Loucy (cell line): ENCODE results near the gene SLC25A12.

Experiments used
- H2AFZ ChIP-seq: fragments of 200-600 bp; sonication (generic); 2 replicates; pipeline ENCODE4 v1.6.0; 2016; ENCODE audit warnings: antibody characterized with exemption, mild to moderate bottlenecking, low read length, moderate library complexity
- H3F3A ChIP-seq: fragments of 200-600 bp; 2 replicates; pipeline ENCODE4 v1.6.0; 2016; ENCODE audit warnings: antibody characterized with exemption, low read depth, mild to moderate bottlenecking
- H3K27me3 ChIP-seq: fragments of 200-600 bp; sonication (generic); 2 replicates; pipeline ENCODE4 v1.6.1; 2014; ENCODE audit warnings: low read length, mild to moderate bottlenecking; ENCODE audit not compliant: insufficient read depth, poor library complexity, severe bottlenecking
- H3K36me3 ChIP-seq: fragments of 200-600 bp; sonication (generic); 2 replicates; pipeline ENCODE4 v1.6.1; 2016; ENCODE audit warnings: low read length; ENCODE audit not compliant: insufficient read depth
- H3K4me1 ChIP-seq: fragments of 200-600 bp; sonication (generic); 2 replicates; pipeline ENCODE4 v1.5.1; 2014; ENCODE audit warnings: low read length, mild to moderate bottlenecking; ENCODE audit not compliant: insufficient read depth, poor library complexity, severe bottlenecking
- H3K4me2 ChIP-seq: fragments of 200-600 bp; sonication (generic); 2 replicates; pipeline ENCODE4 v1.6.0; 2014; ENCODE audit warnings: antibody characterized with exemption, low read length, low read depth, mild to moderate bottlenecking; ENCODE audit not compliant: poor library complexity, severe bottlenecking
- H3K4me3 ChIP-seq: fragments of 200-600 bp; sonication (generic); 2 replicates; pipeline ENCODE4 v1.5.1; 2014; ENCODE audit warnings: low read length, mild to moderate bottlenecking, mixed read lengths; ENCODE audit not compliant: poor library complexity, severe bottlenecking
- H3K79me2 ChIP-seq: fragments of 200-600 bp; sonication (generic); 2 replicates; pipeline ENCODE4 v1.6.1; 2014; ENCODE audit warnings: low read length; ENCODE audit not compliant: insufficient read depth
- H3K9ac ChIP-seq: fragments of 200-600 bp; sonication (generic); 2 replicates; pipeline ENCODE4 v1.6.0; 2014; ENCODE audit warnings: mild to moderate bottlenecking, low read depth, low read length, moderate library complexity; ENCODE audit not compliant: poor library complexity, severe bottlenecking
- H3K9me2 ChIP-seq: fragments of 200-600 bp; sonication (generic); replicated peaks from 2 replicates; pipeline ENCODE4 v1.6.1; 2016; ENCODE audit warnings: low read depth, low read length, mixed read lengths
- H3K9me3 ChIP-seq: fragments of 200-600 bp; sonication (generic); 2 replicates; pipeline ENCODE4 v1.6.1; 2014; ENCODE audit warnings: mild to moderate bottlenecking, antibody characterized with exemption, low read length, low read depth; ENCODE audit not compliant: insufficient read depth
- H4K20me1 ChIP-seq: fragments of 200-600 bp; sonication (generic); 2 replicates; pipeline ENCODE4 v1.6.0; 2014; ENCODE audit warnings: antibody characterized with exemption, low read length, mild to moderate bottlenecking; ENCODE audit not compliant: insufficient read depth, poor library complexity, severe bottlenecking
- CTCF ChIP-seq: fragments of 200-600 bp; sonication (generic); conservative IDR thresholded peaks from 2 replicates; pipeline ENCODE4 v1.5.1; 2014; ENCODE audit warnings: mild to moderate bottlenecking, antibody characterized with exemption, low read length
- EZH2phosphoT487 ChIP-seq: fragments of 200-600 bp; IDR thresholded peaks from 2 replicates; pipeline ENCODE4 v1.6.1; 2018; ENCODE audit warnings: antibody characterized with exemption, mild to moderate bottlenecking, moderate library complexity, borderline replicate concordance

SLC25A12 gene

DNA sequence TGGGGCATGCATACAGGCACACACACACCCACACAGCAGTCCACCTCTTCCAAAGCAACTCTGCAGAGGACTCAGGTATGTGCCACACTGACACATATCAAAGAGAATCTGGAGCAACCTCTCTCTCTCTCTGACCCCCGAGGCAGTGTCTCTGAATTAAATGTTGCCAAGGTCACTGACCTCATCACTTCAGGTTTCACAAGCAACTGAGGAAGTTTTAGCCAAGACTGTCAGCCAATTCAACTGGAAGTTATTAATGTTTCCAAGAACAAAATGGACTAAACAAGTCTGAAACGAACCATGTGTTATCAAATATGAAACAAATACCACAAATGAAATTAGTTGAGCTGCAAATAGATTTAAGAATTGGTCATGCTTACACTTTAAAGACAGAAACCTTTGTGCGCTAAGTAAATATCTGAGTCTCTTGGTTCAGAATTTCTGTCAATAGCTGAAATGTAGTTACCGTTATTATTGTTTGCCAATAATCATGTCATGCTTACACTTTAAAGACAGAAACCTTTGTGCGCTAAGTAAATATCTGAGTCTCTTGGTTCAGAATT lies 86.1 kb downstream of the SLC25A12 start:
- Histone ChIP-seq H4K20me1 (no peaks in the 10 kb centered on the region), H2AFZ (no peak overlapping the region), H3K9me3 (no peaks in the 10 kb centered on the region), H3F3A (no peaks in the 10 kb centered on the region), H3K27me3 (no peaks in the 10 kb centered on the region), H3K36me3 (peaks cover 18% of the 10 kb centered on the region; the same call in 1 of the 2 replicates), H3K9me2 (no peaks in the 10 kb centered on the region), H3K9ac (no peak overlapping the region), H3K79me2 (no peaks in the 10 kb centered on the region), H3K4me3 (no peak overlapping the region), H3K4me1 (no peaks in the 10 kb centered on the region), H3K4me2 (no peak overlapping the region)
- TF ChIP-seq EZH2phosphoT487, result no peak
- no peak for TF ChIP-seq CTCF

DNA sequence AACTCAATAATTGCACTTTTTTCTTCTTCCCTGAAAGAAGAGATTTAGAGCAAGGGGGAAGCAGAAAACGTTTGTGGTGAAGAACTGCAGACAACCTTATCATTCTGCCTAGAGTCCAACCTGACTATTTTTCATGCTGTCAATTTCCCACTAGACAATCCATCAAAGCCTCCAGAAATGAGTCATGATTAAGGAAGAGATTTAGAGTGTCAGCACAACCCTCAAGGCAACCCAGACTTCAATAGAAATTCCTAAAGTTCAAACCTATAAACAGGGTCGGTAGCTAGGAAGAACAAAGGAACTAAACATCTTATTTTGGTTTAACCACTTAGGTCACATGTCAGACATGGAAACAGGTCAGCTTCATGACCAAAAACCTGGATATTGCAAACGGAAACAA lies 86.9 kb downstream of the SLC25A12 start:
- Histone ChIP-seq H3K4me1 (no peaks in the 10 kb centered on the region), H3K9ac (no peak overlapping the region), H3K4me3 (no peak overlapping the region), H3K9me3 (no peaks in the 10 kb centered on the region), H3K4me2 (no peak overlapping the region), H2AFZ (no peak overlapping the region), H3F3A (no peaks in the 10 kb centered on the region), H4K20me1 (no peaks in the 10 kb centered on the region), H3K36me3 (peaks cover 11% of the 10 kb centered on the region; the same call in 1 of the 2 replicates), H3K79me2 (no peaks in the 10 kb centered on the region), H3K9me2 (no peaks in the 10 kb centered on the region), H3K27me3 (no peaks in the 10 kb centered on the region)
- TF ChIP-seq CTCF (no peak), EZH2phosphoT487 (no peak)

GRCh38 chr2:171804456-171804855 lies 89.6 kb downstream of the SLC25A12 start:
- no peak overlapping the region for H3K4me2 ChIP-seq
- no peaks in the 10 kb centered on the region for H3K9me3 ChIP-seq
- H3K27me3 ChIP-seq, result no peaks in the 10 kb centered on the region
- no peak overlapping the region for H3K4me3 ChIP-seq
- no peaks in the 10 kb centered on the region for H3K4me1 ChIP-seq
- H3K36me3 ChIP-seq, result peaks cover 11% of the 10 kb centered on the region; the same call in 1 of the 2 replicates
- no peaks in the 10 kb centered on the region for H3K79me2 ChIP-seq
- H3K9ac ChIP-seq, result no peak overlapping the region
- TF ChIP-seq EZH2phosphoT487, result no peak
- no peak for TF ChIP-seq CTCF
- no peaks in the 10 kb centered on the region for H4K20me1 ChIP-seq
- no peak overlapping the region for H2AFZ ChIP-seq
- no peaks in the 10 kb centered on the region for H3K9me2 ChIP-seq
- H3F3A ChIP-seq, result no peaks in the 10 kb centered on the region
